Epithelial cell of proximal tubule (primary cell): ENCODE data around the gene CXCR6. TPM values are rescaled to one million over a fixed set of nuclear protein-coding genes. Genes with fewer than 3 reads are reported as not detected.

Experiments used
- DNase-seq: peaks from one replicate; pipeline ENCODE4 v3.0.0-alpha.2; 2011; ENCODE audit warnings: low read depth
- H3K4me3 ChIP-seq: 2 replicates; pipeline ENCODE4 v1.5.1; 2011; ENCODE audit warnings: low read depth, mild to moderate bottlenecking, low read length
- CTCF ChIP-seq: conservative IDR thresholded peaks from 2 replicates; pipeline ENCODE4 v1.5.1; 2012; ENCODE audit warnings: low read depth, mild to moderate bottlenecking, low read length
- total RNA-seq: library from RNA; depleted of rRNA; stranded (reverse); fragments of >200 nt; gene quantifications from 2 replicates; pipeline ENCODE4 v1.2.3, GENCODE V29; 2015

CXCR6 gene
- total RNA-seq, 1 donor from 2014 or later, result not detected

- H3K4me3 ChIP-seq, result no peak overlapping the region
- no peak for TF ChIP-seq CTCF
- DNase-seq, result no peak
Measured at GRCh38 chr3:45987368-45988291, 44.4 kb downstream of the CXCR6 start.

GRCh38 chr3:45988362-45988761 lies 45.1 kb downstream of the CXCR6 start:
- DNase-seq, result no peak
- TF ChIP-seq CTCF, result no peak
- no peak overlapping the region for H3K4me3 ChIP-seq

- no peak overlapping the region for H3K4me3 ChIP-seq
- no peak for DNase-seq
- no peak for TF ChIP-seq CTCF
Measured at GRCh38 chr3:45988804-45989203, 45.5 kb downstream of the CXCR6 start.

GRCh38 chr3:45990181-45990580 lies 46.9 kb downstream of the CXCR6 start:
- DNase-seq, result no peak
- TF ChIP-seq CTCF, result no peak
- H3K4me3 ChIP-seq, result no peak overlapping the region

GRCh38 chr3:45991341-45991740 lies 48.1 kb downstream of the CXCR6 start:
- no peak for TF ChIP-seq CTCF
- DNase-seq, result no peak
- H3K4me3 ChIP-seq, result no peak overlapping the region

- no peak overlapping the region for H3K4me3 ChIP-seq
- DNase-seq, result no peak
- no peak for TF ChIP-seq CTCF
Measured at GRCh38 chr3:45992133-45992729, 49.0 kb downstream of the CXCR6 start.
